Measurements from ENCODE around the gene CST5. TPM values are rescaled to one million over a fixed set of nuclear protein-coding genes. Genes with fewer than 3 reads are reported as not detected.
"Not testable (repeated sequence)": the region's sequence is repeated elsewhere in the genome, so short reads cannot be mapped to it uniquely, and the experiment has no call there.

Gene CST5
- total RNA-seq, 1 experiment from 2014 or later = not detected

DNA sequence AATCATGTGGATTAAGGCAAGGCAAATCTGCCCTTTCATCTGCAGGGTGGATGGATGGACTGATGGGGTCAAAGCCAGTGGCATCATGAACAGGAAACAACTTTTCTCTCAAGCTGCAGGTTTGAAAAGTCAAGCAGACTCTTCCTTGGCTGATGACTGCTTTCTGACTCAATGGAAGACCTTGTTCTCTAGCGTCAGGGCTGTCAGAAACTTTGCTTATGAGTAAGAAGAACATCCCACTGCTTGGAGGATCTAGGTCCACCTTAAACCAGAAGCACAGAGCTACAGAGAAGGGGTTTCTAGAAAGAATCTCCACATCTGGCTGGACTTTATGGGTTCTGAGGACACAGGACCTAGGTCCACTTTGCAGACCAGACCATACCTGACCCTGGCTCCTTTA, 36.3 kb upstream of the CST5 start:
- no peak for DNase-seq
- Histone ChIP-seq H3K9me3 (replicated peaks) (no peaks in the 10 kb centered on the region), H3K4me1 (no peaks in the 10 kb centered on the region), H3K27me3 (no peaks in the 10 kb centered on the region), H3K27ac (no peak overlapping the region), H3K36me3 (no peaks in the 10 kb centered on the region), H3K4me3 (no peak overlapping the region)

DNA sequence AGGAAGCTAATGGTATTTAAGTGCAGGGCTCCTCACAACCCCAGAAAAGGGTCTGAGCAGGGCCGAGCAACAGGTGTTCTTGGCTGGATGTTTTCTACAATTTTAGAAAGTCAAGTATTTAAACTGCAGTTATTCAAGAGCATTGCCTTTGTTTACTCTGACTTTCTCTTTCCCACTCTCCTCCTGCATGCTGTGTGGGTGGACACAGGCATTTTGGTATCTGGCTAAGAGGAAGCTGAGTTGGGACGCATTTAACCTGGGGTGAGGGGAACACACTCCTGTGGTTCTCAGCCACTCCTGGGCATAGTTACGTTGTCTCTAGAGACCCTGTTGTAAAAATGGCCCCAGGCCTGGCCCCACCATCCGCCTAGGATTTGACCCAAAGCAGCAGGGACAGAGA, 34.9 kb upstream of the CST5 start:
- H3K27me3 ChIP-seq; H3K36me3 ChIP-seq; DNase-seq; H3K9me3 ChIP-seq (replicated peaks); H3K4me3 ChIP-seq; H3K27ac ChIP-seq; H3K4me1 ChIP-seq: not testable (repeated sequence)

DNA sequence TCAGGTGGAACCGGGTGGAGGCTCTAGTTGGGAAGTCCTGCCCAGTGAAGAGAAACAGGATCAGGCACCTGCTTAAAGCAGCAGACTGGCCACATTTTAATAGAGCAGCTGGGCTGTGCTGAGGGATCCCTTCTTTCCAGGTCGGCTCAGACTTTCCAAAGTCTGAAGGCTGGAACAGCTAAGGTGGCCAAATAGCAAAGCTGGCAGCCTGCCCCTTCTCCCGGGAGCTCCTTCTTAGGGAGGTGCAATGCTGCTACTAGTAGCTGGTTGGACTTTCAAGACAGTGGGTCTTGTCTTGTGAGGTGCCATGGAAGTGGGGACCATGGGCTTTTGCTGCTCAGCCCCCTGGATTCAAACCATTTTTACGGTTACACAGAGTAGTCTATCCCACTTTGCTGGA, 30.7 kb upstream of the CST5 start:
- Histone ChIP-seq H3K27me3 (no peaks in the 10 kb centered on the region), H3K9me3 (replicated peaks) (no peaks in the 10 kb centered on the region; the same call in 1 of the 2 replicates), H3K36me3 (no peaks in the 10 kb centered on the region), H3K4me3 (no peak overlapping the region), H3K4me1 (no peaks in the 10 kb centered on the region), H3K27ac (no peak overlapping the region)
- DNase-seq = no peak

DNA sequence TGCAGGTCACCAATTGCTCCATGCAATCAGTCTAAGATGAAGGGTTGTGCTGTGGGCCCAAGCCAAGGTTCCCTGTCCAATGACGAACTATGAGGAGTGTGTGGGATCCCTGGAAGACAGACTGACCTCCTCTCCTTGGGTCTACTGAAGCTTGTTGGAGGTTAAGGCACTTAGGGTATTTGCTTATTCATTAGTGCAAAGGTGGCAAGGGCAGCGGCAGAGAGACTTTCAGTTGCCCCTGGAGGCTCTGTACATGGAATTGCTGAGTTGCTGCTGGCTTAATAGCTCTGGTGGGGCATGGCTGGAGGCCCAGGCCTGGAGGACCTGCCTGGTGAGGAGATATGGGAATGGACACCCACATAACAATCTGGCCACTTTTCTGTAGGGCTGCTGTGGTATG, 29.8 kb upstream of the CST5 start:
- no peak overlapping the region for H3K4me3 ChIP-seq
- H3K36me3 ChIP-seq = no peaks in the 10 kb centered on the region
- no peaks in the 10 kb centered on the region; the same call in 1 of the 2 replicates for H3K9me3 ChIP-seq (replicated peaks)
- no peaks in the 10 kb centered on the region for H3K27me3 ChIP-seq
- no peaks in the 10 kb centered on the region for H3K4me1 ChIP-seq
- DNase-seq = no peak
- no peak overlapping the region for H3K27ac ChIP-seq

DNA sequence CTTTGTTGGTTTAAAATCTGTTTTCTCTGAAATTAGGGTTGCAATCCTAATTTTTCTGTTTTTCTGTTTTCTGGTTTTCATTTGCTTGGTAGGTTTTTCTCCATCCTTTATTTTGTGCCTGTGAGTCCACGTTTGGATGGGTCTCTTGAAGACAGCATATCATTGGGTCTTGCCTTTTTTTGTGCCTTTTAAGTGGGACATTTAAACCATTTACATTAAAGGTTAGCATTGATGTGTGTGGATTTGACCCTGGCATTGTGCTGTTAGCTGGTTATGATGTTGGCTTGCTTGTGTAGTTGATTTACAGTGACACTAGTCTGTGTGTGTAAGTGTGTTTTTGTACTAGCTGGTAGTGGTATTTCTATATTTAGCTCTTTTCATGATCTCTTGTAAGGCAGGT, 28.0 kb upstream of the CST5 start:
- no peak overlapping the region for H3K4me3 ChIP-seq

DNA sequence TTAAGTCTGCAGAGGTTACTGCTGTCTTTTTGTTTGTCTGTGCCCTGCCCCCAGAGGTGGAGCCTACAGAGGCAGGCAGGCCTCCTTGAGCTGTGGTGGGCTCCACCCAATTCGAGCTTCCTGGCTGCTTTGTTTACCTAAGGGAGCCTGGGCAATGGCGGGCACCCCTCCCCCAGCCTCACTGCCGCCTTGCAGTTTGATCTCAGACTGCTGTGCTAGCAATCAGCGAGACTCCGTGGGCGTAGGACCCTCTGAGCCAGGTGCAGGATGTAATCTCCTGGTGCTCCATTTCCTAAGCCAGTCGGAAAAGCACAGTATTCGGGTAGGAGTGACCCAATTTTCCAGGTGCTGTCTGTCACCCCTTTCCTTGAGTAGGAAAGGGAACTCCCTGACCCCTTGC, 22.8 kb upstream of the CST5 start:
- H3K27me3 ChIP-seq; H3K4me1 ChIP-seq; H3K27ac ChIP-seq; H3K4me3 ChIP-seq; H3K36me3 ChIP-seq; DNase-seq; H3K9me3 ChIP-seq (replicated peaks): not testable (repeated sequence)

More for the DNA sequence above, 28.0 kb upstream of the CST5 start:
- Histone ChIP-seq H3K9me3 (replicated peaks) (no peaks in the 10 kb centered on the region; the same call in 1 of the 2 replicates), H3K4me1 (no peaks in the 10 kb centered on the region), H3K36me3 (no peaks in the 10 kb centered on the region), H3K27ac (no peak overlapping the region), H3K27me3 (no peaks in the 10 kb centered on the region)
- no peak for DNase-seq

DNA sequence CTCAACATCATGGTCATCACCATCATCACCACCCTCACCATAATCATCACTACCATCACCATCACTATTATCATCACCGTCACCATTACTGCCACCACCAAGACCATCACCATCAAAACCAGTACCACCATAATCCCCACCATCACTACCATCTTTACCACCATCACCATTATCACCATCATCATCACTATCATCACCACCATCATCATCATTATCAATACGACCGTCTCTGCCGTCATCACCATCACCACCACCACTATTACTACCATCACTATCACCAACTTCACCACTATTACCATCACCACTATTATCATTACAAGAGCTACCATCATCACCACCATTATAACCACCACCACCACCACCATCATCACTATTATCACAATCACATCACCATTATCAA, 11.3 kb upstream of the CST5 start:
- not testable (repeated sequence) for H3K4me1 ChIP-seq; DNase-seq; H3K9me3 ChIP-seq (replicated peaks); H3K36me3 ChIP-seq; H3K4me3 ChIP-seq; H3K27me3 ChIP-seq; H3K27ac ChIP-seq

DNA sequence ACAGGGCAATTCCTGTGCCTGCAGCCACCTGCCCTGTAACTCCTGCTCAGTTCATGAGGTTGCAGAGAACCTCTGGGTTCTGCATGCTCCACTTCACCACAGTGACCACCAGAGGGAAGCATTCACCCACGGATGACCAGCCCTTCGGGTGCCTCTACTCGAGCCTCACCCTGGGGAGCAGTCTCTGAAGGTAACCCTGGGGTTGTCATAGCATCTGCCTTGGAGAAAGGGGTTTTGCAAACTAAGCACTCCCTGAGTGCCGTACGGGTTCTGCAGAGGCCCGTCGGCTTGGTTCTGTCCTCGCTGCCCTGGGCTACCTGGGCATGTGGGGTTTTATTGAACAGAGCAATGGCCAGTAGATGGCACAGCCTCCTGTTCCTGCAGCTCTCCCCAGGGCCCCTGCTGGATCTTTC, 10.2 kb upstream of the CST5 start:
- H3K27ac ChIP-seq = no peak overlapping the region
- H3K27me3 ChIP-seq = no peaks in the 10 kb centered on the region
- peak; percentile 39 to 65 for DNase-seq

DNA sequence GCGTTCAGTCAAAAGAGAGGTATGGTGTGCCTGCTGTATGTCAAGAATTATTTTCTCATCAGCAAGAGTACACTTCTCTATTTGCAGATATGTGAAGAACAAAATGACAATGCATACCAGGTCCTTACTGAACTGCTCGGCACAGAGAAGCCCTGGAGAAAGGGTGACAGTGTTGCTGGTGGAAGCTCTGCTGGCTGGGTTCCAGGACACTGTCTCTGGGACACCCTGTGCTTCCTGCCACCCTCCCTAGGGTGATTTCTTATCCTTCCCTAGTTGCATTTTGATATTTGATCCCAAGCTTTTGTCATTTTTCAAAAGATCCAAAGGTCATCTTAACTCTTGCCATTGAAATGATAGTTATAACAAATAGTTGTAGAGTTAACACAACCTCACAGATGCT, 8.3 kb upstream of the CST5 start:
- H3K9me3 ChIP-seq (replicated peaks) = no peaks in the 10 kb centered on the region
- H3K27me3 ChIP-seq = no peaks in the 10 kb centered on the region
- H3K4me1 ChIP-seq = no peaks in the 10 kb centered on the region
- DNase-seq = no peak
- no peak overlapping the region for H3K27ac ChIP-seq
- no peaks in the 10 kb centered on the region for H3K36me3 ChIP-seq
- no peak overlapping the region for H3K4me3 ChIP-seq

More for the DNA sequence above, 10.2 kb upstream of the CST5 start:
- no peak overlapping the region for H3K4me3 ChIP-seq
- H3K36me3 ChIP-seq = no peaks in the 10 kb centered on the region
- no peaks in the 10 kb centered on the region for H3K4me1 ChIP-seq
- H3K9me3 ChIP-seq (replicated peaks) = no peaks in the 10 kb centered on the region

DNA sequence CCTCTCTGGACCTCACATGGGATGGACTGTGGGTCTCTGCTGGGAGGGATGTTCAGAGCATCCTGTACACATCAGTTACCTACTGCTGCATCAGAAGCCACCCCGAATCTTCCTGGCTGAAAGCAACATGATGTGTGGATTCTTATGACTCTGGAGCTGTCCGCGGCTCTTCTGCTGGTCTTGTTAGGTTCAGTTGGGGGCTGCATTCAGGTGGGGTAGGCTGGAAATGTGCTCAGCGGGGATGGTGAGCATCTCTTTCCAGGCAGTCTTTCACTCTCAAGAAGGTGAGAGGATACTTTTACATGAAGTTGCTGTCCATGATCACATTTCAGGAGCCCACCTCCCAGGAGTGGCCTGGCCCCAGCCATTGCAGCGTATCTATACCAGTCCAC, 5.2 kb upstream of the CST5 start:
- no peaks in the 10 kb centered on the region for H3K9me3 ChIP-seq (replicated peaks)
- H3K4me1 ChIP-seq = no peaks in the 10 kb centered on the region
- no peaks in the 10 kb centered on the region for H3K36me3 ChIP-seq
- H3K27me3 ChIP-seq = peaks cover 3% of the 10 kb centered on the region; the same call in 1 of the 2 replicates
- H3K4me3 ChIP-seq = no peak overlapping the region
- no peak overlapping the region for H3K27ac ChIP-seq
- no peak for DNase-seq

DNA sequence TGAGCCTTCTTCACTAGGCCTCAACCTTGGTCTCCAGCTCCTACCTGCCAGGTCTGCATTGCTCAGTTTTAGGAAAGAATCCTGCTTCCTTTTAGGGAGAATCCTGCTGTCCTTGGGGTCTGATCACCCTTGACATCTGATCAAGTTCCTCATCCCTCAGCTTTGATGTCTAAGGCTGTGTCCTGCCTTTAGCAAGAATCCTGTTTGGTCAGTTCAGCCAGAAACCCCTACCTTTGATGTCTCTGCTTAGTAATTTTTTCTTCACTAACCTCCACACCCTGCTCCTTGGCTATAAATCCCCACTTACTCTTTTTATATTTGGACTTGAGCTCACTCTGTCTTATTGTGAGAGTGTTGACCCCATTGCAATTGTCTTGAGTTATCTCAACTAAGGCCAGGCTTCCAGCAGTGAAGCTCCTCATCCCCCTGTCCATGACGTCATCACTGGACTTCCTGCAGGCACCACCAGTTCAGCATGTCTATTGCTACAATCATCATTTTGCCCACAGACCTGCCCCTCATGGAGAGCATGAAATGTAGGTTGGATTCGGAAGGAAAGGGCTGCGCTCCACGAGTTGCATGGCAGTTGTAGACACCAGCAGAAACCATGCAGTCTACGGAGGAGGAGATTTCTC, 4.7 kb upstream of the CST5 start:
- Histone ChIP-seq H3K4me3 (no peak overlapping the region), H3K36me3 (no peaks in the 10 kb centered on the region), H3K27ac (no peak overlapping the region), H3K9me3 (replicated peaks) (no peaks in the 10 kb centered on the region), H3K27me3 (peaks cover 3% of the 10 kb centered on the region; the same call in 1 of the 2 replicates), H3K4me1 (no peaks in the 10 kb centered on the region)
- no peak for DNase-seq

DNA sequence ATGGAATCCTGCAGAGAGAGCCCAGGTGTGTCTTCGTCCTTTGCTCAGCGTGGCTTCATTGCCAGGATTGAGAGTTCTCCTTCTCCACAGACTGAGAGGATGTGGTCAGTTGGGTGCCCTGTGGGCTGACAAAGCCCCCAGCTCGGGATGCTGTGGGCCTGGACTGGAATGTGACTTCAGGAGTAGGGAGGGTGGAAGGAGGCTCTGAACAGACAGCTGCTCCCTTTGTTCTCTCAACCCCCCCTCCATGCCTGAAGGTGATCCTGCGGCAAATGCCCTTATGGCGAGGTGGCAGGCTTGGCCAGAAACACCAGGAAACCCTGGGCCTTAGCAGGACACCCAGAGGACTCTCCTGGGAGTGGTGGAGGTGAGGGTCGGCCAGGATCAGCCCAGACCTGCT, 1.8 kb upstream of the CST5 start:
- Histone ChIP-seq H3K27me3 (peaks cover 3% of the 10 kb centered on the region; the same call in 1 of the 2 replicates), H3K27ac (no peak overlapping the region)

DNA sequence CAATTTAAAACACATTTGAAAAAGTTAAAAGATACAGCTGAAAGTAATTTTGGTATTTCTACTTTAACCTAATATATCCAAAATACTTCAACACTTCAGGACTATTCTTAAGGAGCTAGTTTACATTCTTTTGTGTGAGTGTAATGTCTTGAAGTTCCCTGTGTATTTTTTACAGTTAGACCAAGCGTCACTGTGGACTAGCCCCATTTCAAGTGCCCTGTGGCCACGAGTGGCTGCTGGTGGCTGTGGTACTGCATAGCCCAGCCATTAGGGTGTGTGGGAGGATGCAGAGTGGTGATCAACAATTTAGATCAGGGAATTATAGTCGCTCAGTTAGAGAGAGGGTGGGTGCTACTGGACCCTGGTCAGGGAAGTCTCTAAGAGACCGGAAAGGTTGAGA, 869 bp upstream of the CST5 start:
- no peak for DNase-seq
- Histone ChIP-seq H3K36me3 (no peaks in the 10 kb centered on the region), H3K4me1 (no peaks in the 10 kb centered on the region), H3K4me3 (no peak overlapping the region), H3K27ac (no peak overlapping the region), H3K27me3 (peaks cover 3% of the 10 kb centered on the region; the same call in 1 of the 2 replicates), H3K9me3 (replicated peaks) (no peaks in the 10 kb centered on the region)

More for the DNA sequence above, 1.8 kb upstream of the CST5 start:
- no peak overlapping the region for H3K4me3 ChIP-seq
- no peaks in the 10 kb centered on the region for H3K4me1 ChIP-seq
- no peaks in the 10 kb centered on the region for H3K9me3 ChIP-seq (replicated peaks)
- no peak for DNase-seq
- H3K36me3 ChIP-seq = no peaks in the 10 kb centered on the region

DNA sequence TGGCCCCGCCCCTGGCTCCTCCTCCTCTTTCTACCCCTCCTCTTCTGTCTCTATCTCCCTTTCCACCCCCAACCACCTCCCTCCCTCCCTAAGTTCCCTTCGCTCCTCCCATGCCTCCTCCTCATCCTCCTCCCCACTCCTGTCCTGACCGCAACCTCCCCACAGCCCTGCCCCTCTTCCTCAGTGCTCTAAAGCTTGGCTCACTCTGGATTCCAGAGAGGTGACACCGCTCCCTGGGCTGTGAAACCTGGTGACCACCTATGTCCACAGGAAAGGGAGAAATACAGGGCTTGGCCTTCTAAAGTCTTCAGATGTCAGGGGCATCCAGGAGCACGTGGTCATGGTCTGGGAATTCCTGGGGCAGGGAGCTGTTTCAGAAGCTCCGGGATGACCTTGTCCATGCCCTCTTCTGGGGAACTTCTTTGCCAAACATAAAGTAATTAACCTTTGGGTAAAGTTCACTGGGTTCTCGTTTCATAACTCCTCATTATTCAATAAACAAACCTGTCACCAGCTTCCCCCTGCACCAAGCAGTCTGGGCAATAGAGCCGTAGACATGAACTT, 345 bp upstream of the CST5 start:
- Histone ChIP-seq H3K36me3 (no peaks in the 10 kb centered on the region), H3K9me3 (replicated peaks) (no peaks in the 10 kb centered on the region), H3K27me3 (peaks cover 3% of the 10 kb centered on the region; the same call in 1 of the 2 replicates), H3K4me3 (no peak overlapping the region), H3K27ac (no peak overlapping the region), H3K4me1 (no peaks in the 10 kb centered on the region)
- DNase-seq = no peak

DNA sequence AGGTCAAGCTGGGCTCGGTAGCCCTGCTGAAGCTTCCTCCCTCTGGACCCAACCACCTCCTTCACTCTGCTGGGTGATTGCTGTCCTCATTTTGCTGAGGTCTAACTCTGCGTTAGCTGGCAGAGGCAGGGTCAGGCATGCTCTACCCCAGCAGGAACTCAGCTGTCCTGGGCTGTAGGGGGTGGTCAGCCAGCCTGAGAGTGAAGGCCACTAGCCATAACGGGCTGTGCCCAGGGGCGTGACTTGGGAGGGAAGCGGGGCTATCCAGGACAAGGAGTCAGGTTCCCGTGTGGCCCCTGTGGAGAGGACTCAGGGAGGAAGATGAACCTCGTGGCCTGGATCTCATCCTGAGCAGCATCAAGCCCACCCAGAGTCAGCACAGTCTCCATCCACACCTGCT, 761 bp downstream of the CST5 start:
- H3K4me3 ChIP-seq = no peak overlapping the region
- DNase-seq = no peak
- no peaks in the 10 kb centered on the region for H3K9me3 ChIP-seq (replicated peaks)
- no peak overlapping the region for H3K27ac ChIP-seq
- H3K4me1 ChIP-seq = no peaks in the 10 kb centered on the region
- H3K27me3 ChIP-seq = peaks cover 3% of the 10 kb centered on the region; the same call in 1 of the 2 replicates
- H3K36me3 ChIP-seq = no peaks in the 10 kb centered on the region

DNA sequence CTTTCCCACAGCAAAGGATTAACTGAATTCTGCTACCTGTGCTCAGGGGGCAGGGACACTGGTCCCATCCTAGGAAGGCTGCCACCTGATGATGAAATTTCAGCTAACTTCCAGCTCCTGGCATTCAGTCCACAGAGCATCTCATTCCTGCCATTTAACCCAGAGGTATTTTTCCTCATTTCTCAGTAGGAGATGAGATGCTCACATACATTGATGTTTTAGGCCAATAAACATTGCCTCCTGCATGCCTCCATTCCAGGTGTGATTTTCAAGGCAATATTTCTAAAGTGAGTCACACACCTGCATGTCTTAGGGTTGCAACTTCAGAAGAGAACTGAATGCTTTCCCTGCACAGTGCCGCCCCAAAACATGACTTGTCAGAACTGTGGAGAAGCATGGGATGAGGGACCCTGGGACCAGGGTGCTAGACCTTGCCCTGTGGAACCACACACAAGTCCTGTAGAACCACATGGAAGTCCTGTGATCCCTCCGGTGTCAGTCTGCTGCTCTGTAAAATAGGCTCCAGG, 1.5 kb downstream of the CST5 start:
- H3K27me3 ChIP-seq; H3K36me3 ChIP-seq; H3K4me3 ChIP-seq; H3K9me3 ChIP-seq (replicated peaks); DNase-seq; H3K27ac ChIP-seq; H3K4me1 ChIP-seq: not testable (repeated sequence)

Measured in SJCRH30 (cell line).